Stimulated activated CD8-positive, alpha-beta memory T cell treated with anti-CD3 and anti-CD28 coated beads, Interleukin-12 subunit alpha, Interleukin-12 subunit beta, amount 100 ng/mL, for 4 hours (primary cell): ENCODE data around the gene NPW.

Experiments
- DNase-seq: peaks from one replicate; pipeline ENCODE4 v3.0.0-alpha.2; 2020; ENCODE audit warnings: low read depth

Gene NPW

GRCh38 chr16:2054543-2055245 is 35.1 kb downstream of the NPW start:
- DNase-seq, result no peak

- no peak for DNase-seq
Observed at GRCh38 chr16:2056077-2056476, 36.5 kb downstream of the NPW start.

GRCh38 chr16:2056681-2057407 is 37.3 kb downstream of the NPW start:
- DNase-seq, result no peak

DNA sequence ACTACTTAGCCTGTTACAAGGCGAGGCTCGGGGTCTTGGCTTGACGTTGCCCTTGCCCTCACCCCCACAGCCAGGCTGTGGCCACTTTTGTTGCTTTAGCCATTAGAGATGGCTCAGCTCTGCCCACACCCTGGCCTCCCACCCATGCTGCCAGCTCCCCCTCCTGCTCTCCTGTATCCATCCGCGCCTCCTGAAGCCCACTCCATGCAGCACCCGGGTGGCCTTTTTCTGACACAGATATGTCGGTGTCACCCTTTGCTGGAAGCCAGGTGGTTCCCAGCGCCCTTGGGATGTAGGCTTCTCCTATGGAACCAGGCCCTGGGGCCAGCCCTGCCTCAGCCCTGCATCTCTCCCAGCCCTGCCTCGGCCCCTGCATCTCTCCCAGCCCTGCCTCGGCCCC is 37.9 kb downstream of the NPW start:
- no peak for DNase-seq

DNA sequence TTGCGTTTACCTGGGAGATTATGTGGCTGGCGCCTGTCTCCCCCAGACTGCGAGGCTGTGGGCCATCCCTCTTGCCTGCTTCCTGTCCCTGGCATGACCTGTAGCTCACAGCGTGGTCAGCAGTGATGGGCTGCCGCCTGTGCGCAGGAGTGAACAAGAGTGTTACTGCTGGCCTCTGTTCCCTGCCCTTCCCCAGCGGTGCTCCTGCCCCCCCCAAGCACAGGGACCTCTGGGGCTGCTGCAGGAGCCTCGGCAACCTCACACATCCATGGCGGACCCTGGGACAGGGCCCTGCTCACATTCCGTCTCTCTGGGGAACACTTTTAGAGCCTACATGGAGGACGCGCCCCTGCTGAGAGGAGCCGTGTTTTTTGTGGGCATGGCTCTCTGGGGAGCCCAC is 38.8 kb downstream of the NPW start:
- DNase-seq, result no peak

- no peak for DNase-seq
Observed at GRCh38 chr16:2058872-2059271, 39.3 kb downstream of the NPW start.

GRCh38 chr16:2060346-2060745 is 40.8 kb downstream of the NPW start:
- no peak for DNase-seq

- DNase-seq, result no peak
Observed at GRCh38 chr16:2061023-2061422, 41.4 kb downstream of the NPW start.

- no peak for DNase-seq
Observed at GRCh38 chr16:2061526-2061925, 41.9 kb downstream of the NPW start.

GRCh38 chr16:2062801-2063200 is 43.2 kb downstream of the NPW start:
- DNase-seq, result no peak

DNA sequence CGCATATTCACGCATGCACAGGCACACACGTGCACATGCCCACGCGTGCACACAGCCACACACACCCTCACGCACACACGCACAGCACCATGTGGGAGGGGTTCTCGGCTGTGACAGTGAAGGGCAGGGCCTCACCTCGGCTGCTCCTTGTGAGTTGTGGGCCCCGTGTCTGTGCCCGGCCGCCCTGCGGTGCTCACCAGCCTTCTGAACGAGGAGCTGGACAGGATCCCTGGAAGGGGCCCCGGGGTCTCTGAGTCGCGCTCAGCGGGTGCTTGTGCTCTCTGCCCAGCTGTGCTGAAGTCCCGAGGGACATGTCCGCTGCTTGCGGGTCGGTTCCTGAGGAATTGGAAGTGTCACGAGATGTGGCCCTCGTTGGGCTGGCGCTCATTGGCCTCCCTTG is 44.3 kb downstream of the NPW start:
- no peak for DNase-seq

GRCh38 chr16:2064368-2064945 is 44.9 kb downstream of the NPW start:
- DNase-seq, result no peak

GRCh38 chr16:2066139-2066538 is 46.6 kb downstream of the NPW start:
- DNase-seq, result no peak
